GM19372 (cell line): ENCODE data around the gene CACNA2D3.

Experiments
- ATAC-seq: cut with Tn5 transposase; IDR thresholded peaks from one replicate; pipeline ENCODE4 v1.9.1; 2021; ENCODE audit warnings: mild to moderate bottlenecking, low read depth, moderate library complexity; ENCODE audit not compliant: unreplicated experiment

CACNA2D3 gene

GRCh38 chr3:54261141-54261540 is 138.8 kb downstream of the CACNA2D3 start:
- no peak for ATAC-seq

GRCh38 chr3:54262541-54262940 is 140.2 kb downstream of the CACNA2D3 start:
- no peak for ATAC-seq

- ATAC-seq = no peak
These were observed 140.6 kb downstream of the CACNA2D3 start for GRCh38 chr3:54262946-54263345.

- ATAC-seq = no peak
These were observed 141.7 kb downstream of the CACNA2D3 start for GRCh38 chr3:54264050-54264449.

GRCh38 chr3:54270816-54271526 is 148.6 kb downstream of the CACNA2D3 start:
- no peak for ATAC-seq

- ATAC-seq = no peak
These were observed 151.4 kb downstream of the CACNA2D3 start for GRCh38 chr3:54273791-54274190.

GRCh38 chr3:54274607-54275006 is 152.3 kb downstream of the CACNA2D3 start:
- ATAC-seq = no peak

- no peak for ATAC-seq
These were observed 156.7 kb downstream of the CACNA2D3 start for GRCh38 chr3:54279005-54279583.

- ATAC-seq = no peak
These were observed 161.1 kb downstream of the CACNA2D3 start for GRCh38 chr3:54283470-54283869.

- no peak for ATAC-seq
These were observed 171.9 kb downstream of the CACNA2D3 start for GRCh38 chr3:54294214-54294613.

GRCh38 chr3:54296531-54296930 is 174.2 kb downstream of the CACNA2D3 start:
- ATAC-seq = no peak

- no peak for ATAC-seq
These were observed 177.0 kb downstream of the CACNA2D3 start for GRCh38 chr3:54299169-54299935.

- no peak for ATAC-seq
These were observed 181.4 kb downstream of the CACNA2D3 start for GRCh38 chr3:54303517-54304375.

- ATAC-seq = no peak
These were observed 182.5 kb downstream of the CACNA2D3 start for GRCh38 chr3:54304877-54305276.

- no peak for ATAC-seq
These were observed 183.2 kb downstream of the CACNA2D3 start for GRCh38 chr3:54305409-54306099.

- ATAC-seq = no peak
These were observed 185.3 kb downstream of the CACNA2D3 start for GRCh38 chr3:54307566-54308180.

- no peak for ATAC-seq
These were observed 187.2 kb downstream of the CACNA2D3 start for GRCh38 chr3:54309601-54310000.

GRCh38 chr3:54311211-54311747 is 188.9 kb downstream of the CACNA2D3 start:
- ATAC-seq = no peak

- no peak for ATAC-seq
These were observed 190.0 kb downstream of the CACNA2D3 start for GRCh38 chr3:54312156-54312899.
